ENCODE results near the gene SALL1.

- no peak for TF ChIP-seq CTCF (IDR thresholded peaks at IDR 0.05)
- TF ChIP-seq POLR2A (IDR thresholded peaks at IDR 0.05): no peak
Observed at GRCh38 chr16:51137097-51137496, 14.0 kb downstream of the SALL1 start.

All from adrenal gland (tissue), 5 donors.